GM18502 (cell line): ENCODE results near the gene RPGRIP1.
"Not testable (repeated sequence)": the region's sequence is repeated elsewhere in the genome, so short reads cannot be mapped to it uniquely, and the experiment has no call there.

ENCODE experiments used
- ATAC-seq: cut with Tn5 transposase; IDR thresholded peaks from one replicate; pipeline ENCODE4 v1.9.1; 2021; ENCODE audit warnings: mild to moderate bottlenecking; ENCODE audit not compliant: unreplicated experiment, poor library complexity

RPGRIP1 gene

DNA sequence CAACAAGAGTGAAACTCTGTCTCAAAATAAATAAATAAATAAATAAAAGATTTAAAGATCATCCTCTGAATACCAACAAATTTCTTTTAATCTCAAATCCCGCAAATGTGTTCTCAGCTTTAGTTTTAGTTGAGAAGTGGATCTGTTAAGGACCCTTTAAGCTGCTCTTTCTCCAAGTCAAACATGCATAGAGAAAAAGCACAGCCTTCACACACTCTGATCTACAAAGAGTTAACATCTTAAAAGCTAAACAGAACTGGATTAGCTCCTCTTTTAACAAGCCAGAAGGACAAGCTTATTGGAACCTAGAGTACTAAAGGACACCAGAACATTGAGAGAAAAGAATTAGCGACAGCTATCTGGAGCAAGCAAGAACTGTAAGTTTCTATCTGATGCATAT is at the start of gene RPGRIP1:
Gene RPGRIP1, plus strand, starts transcription at position 301 of the 400 bp plus-strand sequence. CDS start 7,894 bp downstream, outside the sequence.
- ATAC-seq: no peak

DNA sequence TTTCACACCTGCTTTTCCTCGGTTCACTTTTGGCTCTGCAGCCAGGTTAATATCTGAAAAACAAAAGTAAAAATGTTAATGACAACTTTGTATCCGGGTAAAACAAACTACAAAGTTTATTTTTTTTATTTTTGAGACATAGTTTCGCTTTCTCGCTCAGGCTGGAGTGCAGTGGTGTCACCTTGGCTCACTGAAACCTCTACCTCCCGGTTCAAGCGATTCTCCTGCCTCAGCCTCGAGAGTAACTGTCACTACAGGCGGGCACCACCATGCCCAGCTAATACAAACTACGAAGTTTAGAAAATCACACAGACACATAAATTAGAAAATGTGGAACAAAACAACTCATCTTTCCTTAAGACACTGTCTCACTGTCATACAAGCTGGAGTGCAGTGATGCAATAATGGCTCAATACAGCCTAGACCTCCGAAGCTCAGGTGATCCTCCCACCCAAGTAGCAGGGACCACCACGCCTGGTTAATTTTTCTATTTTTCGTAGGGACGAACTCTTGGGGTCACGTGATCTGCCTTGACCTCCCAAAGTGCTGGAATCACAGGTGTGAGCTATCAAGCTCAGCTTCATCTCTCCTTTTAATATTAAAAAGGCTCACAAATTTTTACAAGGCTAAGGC is 48.7 kb upstream of the RPGRIP1 start:
- no peak for ATAC-seq

DNA sequence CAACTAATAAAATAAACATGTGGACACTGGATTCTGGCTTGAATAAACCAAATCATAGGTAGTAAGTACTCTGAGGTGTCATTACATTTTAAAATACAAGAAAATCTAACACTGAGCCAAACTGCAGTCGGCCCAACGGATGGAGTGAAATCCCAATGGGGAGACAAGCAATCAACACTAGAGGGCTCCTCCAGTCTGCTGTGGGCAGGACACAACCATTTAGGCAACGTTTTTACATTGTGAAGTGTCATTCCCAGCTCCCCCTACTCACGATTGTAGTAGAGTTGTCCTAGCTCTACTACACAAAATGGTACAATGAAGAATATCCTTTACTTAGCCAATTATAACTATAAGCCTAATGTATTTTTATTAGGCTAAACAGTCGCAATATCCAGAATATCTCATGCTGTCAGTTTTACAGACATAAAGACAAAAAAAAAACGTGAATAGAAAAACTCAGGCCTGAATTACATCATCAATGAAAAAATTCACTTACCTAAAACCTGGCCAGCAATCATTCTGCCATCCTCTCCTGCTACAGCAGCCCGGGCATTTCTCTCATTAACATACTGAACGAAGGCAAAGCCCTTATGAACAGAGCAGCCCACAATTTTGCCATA is 46.3 kb upstream of the RPGRIP1 start:
- ATAC-seq: no peak

DNA sequence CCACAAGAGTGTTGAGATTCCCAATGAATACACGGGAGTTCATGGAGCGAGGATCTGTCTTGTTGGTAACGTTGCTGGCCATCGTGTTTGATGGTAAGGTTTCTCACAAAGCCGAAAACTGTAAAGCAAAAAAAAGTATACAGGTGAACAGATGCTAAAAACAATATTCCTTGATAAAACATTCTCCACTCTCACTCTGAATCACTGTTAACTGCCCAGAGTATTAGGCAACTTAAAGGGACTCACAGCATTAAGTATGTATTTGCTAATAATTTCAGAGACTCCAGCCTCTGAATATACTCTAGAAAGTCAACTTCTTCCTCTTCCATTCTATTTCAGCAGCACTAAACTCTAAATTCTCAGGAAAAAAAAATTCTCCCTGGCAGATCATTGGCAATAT is 45.8 kb upstream of the RPGRIP1 start:
- no peak for ATAC-seq

DNA sequence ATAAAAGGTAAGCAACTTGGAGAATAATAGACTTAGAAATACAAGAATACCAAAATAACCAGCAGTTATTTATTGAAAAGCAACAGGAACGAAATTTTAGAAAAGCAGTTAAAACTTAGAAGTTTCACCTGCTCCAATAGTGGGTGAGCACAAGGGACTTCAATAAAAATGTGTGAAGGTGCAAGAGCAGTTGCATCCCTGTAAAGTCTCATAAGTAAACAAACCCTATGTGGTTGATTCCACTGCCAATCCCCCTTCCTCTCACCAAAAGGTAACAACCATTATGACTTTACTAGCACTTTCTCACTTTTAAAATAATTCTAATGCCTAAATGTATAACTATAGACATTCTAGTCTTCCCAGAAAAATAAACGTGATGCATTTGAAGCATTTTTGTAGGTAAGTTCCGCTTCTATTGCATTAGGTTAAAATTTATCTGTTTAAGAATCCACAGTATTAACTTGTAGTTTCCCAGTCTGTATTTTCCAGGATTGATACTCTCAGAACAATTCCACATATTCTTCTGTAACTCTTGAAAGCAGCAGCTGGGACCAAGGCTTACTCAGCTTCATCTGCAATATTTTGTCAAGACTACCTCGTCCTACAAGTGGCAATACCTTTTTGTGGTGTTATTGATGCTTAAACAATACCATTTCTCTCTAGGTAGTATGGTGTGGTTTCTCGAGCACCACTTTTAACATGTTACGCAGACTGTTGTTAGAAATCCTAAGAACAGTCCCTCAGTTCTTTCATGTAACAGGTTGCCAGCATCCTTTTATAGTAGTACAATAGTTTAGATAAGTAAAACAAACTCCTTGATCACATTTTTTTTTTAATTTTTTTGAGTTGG is 42.7 kb upstream of the RPGRIP1 start:
- ATAC-seq: no peak

DNA sequence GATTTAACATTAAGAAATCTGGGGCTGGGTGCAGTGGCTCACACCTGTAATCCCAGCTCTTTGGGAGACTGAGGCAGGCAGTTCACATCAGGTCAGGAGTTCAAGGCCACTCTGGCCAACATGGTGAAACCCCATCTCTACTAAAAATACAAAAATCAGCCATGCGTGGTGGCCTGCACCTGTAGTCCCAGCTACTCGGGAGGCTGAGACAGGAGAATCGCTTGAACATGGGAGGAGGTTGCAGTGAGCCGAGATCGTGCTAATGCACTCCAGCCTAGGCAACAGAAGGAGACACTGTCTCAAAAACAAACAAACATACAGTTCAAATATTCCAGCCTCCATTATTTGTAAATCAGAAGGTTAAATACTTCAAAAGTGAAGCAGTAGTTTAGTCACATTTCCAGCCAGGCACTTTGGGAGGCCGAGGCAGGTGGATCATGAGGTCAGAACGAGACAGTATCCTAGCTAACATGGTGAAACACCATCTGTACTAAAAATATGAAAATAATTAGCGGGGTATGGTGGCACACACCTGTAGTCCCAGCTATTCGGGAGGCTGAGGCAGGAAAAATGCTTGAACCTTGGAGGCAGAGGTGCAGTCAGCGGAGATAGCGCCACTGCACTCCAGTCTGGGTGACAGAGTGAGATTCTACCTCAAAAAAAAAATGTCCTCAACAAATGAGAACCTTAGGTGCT is 40.9 kb upstream of the RPGRIP1 start:
- ATAC-seq: no peak

DNA sequence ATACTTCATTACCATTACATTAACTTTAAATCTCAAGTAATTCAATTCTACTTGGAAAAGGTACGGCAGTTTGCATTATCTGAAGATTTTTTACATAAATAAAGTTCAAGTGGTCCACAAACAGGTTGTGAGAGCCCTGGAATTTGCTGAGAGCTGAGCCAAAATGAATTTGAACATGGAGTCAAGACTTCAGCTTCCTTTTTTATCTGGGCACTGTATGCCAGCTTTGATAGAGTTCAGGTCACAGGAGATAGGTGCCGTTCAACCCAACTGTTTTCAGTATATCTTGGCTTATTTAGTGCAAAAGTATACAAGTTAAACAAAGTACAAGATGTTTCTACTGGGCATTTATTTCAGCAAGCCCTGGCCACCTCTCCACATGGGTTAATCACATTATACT is 39.5 kb upstream of the RPGRIP1 start:
- no peak for ATAC-seq

DNA sequence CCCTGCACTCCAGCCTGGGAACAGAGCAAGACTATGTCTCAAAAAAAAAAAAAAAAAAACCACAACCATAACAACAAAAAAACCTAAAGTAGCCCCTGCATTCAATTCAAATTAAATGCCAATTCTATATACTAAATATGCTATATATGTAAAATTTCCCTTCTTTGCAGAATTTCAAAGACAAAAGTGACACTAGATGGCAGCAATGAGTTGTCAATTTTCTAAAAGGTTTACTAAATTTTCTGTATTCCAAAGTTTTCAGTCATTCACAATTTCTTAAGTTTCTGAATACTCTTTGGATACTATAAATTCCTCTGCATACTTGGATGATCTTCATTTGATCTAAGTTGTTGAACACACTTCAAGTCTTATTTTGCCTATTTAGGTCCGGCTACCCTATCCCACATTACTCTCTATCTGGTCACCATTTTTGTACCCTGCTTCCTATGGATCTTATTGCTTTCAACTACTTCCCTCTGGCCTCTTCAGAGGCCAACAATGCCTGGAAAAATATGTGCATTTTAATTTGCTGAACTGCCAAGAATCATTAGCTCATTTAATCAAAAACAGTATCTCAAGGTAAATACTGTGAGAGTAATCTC is 38.6 kb upstream of the RPGRIP1 start:
- ATAC-seq: no peak

DNA sequence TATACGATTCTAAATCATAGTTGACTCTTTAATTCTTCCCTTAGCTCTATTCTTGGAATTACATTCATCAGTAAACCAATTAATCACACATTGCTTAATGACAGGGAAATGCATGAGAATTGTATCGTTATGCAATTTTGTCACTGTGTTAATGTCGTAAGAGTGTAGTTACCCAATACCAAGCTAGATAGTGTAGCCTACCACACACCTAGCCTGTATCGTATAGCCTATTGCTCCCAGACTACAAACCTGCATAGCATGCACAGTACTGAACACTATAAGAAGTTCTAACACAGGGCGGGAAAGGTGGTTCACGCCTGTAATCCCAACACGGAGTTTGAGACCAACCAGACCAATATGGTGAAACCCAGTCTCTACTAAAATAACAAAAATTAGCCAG is 35.3 kb upstream of the RPGRIP1 start:
- no peak for ATAC-seq

DNA sequence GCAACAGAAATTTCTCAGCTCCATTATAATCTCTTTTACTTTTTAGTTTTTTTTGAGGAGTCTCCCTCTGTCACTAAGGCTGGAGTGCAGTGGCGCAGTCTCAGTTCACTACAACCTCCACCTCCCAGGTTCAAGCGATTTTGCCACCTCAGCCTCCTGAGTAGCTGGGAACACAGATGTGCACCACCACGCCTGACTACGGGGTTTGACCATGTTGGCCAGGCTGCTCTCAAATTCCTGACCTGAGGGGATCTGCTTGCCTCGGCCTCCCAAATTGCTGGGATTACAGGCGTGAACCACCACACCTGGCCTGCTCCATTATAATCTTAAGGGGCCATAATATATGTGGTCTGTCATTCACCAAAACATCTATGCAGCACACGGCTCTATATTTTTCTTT is 34.1 kb upstream of the RPGRIP1 start:
- no peak for ATAC-seq

DNA sequence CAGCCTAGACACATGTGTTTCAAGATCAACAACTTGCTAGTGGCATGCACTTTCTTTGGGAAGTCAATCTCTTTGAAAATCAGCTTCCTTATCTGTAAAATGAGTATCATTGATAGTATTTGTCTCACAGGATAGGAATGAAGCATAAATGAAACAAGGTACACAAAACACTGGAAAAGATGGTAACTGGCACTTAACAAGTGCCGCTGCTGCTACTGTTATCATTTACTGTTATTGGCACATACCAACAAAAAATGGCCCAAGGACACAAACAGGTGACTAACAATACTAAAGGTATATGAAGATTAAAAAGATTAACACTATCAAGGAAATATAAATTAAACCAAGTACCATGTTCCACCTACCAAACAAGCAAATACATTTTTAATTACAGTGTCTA is 31.5 kb upstream of the RPGRIP1 start:
- ATAC-seq: no peak

DNA sequence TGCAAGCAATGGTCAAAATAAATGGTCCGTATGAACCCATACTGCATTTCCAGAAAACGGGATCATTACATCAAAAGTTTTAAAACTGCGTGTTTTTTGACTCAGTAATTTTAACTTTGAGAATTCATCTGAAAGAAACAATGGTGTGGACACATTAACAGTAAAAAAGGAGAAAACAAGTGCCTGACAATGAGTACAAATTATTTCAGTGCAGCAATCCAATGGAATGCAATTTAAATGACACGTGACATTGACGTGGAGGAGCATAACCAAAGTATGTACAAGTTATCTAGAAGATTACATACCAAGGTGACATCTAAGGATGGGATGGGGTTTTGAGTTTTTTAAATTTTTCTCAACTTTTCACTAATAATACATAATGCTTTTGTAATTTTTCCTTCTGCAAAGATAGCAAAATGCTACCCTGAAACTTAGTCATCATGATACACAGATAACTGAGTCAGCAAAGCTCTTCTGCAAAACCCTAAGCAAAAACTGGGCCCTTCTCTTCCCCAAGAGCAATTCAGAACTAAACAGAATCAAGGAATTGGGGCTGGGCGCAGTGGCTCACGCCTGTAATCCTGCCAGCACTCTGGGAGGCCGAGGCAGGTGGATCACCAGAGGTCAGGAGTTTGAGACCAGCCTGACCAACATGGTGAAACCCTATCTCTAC is 31.0 kb upstream of the RPGRIP1 start:
- no peak for ATAC-seq

DNA sequence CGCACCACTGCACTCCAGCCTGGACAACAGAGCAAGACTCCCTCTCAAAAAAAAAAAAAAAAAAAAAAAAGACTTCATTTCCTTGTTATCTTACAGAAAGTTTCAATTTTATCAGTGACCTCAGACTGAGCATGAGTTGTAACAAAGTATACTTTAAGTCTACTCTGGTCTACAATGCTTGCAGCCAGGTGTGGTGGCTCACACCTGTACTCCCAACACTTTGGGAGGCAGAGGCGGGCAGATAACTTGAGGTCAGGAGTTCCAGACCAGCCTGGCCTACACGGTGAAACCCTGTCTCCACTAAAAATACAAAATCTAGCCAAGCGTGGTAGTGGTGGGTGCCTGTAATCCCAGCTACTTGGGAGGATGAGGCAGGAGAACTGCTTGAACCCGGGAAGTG is 28.7 kb upstream of the RPGRIP1 start:
- ATAC-seq: no peak

DNA sequence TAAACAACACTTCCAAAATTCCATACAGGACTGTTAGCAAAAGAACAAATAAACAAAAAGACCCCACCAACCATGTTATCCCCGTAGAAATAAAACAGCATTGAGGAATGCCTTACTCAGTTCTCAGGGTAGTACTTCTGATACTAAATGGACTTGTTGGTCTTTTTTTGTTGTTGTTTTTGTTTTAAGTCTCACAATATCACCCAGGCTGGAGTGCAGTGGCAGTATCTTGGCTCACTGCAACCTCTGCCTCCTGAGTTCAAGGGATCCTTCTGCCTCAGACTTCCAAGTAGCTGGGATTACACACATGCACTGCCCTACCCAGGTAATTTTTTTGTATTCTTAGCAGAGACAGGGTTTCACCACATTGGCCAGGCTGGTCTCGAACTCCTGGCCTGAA is 27.7 kb upstream of the RPGRIP1 start:
- ATAC-seq: no peak

DNA sequence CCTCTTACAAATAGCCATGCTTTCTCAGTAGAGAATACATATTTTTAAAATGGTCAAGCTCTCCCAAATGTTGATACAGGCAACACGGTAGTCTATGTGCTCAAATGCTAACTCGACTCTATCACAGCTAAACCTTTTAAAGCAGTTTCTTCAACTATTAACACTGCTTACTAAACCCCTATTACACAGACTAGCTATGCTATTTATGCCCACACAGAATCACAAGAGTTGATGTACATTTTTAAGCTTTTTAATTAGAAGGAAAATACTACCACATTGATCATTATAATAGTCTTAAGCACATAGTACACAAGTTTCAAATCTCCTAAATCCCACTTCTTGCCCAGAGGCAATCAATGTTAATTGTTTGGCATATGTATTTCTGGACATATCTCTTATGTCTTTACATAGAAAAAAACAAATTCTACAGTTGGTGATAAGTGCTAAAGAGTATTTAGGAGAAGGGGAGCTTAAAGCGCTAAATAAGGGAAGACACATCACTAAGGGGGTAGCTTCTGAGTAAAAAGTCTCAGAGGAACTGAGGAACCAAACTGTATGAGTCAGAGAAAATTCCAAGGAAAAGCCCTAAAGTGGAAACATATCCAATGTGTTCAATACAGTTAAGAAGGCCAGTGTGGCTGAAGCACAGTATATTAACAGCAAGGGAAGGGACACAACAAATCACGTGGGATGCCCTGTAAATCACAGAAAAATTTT is 24.3 kb upstream of the RPGRIP1 start:
- no peak for ATAC-seq

DNA sequence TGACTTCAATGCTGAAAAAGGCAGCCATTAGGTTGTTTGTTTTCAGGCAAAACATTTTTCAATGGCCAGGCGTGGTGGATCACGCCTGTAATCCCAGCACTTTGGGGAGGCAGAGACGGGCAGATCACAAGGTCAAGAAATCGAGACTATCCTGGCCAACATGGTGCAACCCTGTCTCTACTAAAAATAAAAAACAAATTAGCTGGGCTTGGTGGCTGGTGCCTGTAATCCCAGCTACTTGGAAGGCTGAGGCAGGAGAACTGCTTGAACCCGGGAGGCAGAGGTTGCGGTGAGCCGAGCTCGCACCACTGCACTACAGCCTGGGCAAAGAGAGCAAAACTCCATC is 23.8 kb upstream of the RPGRIP1 start:
- ATAC-seq: not testable (repeated sequence)

DNA sequence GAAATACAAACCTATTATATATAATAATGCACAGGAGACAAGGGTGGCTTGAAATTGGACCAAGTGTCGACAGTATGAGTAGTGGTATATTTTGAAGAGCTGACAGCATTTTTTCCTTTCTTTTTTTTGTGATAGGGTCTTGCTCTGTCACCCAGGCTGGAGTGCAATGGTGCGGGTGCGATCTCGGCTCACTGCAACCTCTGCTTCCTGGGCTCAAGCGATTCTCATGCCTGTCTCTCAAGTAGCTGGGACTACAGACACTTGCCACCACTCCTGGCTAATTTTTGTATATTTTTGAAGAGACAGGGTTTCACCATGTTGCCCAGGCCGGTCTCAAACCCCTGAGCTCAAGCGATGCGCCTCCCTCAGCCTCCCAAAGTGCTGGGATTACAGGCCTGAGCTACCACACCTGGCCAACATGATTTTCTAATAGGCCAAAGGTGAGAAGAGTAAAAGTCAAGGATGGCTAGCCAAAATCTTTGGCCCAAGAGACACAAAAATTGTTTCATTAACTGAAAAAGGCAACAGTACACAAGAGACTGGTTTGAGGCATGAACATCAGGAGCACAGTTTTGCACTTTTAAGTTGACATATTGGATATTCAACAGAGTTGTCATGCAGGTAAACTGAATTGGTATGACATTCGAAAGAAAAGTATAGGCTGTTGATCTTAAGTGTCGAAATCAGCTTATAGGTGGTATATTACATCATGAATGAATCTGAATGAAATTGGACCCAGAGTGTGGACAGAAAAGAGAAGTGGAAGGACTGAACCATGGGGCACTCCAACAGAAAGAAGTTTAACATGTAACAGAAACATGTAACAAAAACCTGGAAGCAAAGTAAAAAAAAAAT is 23.1 kb upstream of the RPGRIP1 start:
- no peak for ATAC-seq

DNA sequence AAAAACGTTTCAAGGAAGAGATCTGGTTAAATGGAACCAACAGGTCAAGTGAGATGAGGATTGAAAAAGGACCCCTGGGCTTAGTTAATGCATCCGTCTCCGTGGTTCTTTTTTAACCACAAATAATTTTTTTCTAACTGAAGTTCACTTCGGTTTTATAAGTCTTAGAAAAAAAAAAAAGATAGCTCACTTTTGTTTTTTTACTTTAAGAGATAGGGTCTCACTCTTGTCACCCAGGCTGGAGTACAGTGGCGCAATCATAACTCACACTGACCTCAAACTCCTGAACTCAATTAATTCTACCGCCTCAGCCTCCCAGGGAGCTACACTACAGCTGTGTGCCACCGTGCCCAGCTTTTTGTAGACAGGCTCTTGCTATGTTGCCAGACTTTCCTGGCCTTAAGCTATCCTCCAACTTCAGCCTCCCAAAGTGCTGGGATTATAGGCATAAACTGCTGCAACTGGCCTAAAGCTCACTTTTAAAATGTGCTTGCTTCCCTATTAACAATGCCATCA is 22.4 kb upstream of the RPGRIP1 start:
- ATAC-seq: no peak
